ENCODE measurements around the gene APP.
"Not testable (repeated sequence)": the region's sequence is repeated elsewhere in the genome, so short reads cannot be mapped to it uniquely, and the experiment has no call there.

APP gene

GRCh38 chr21:26064506-26064905 is 106.1 kb downstream of the APP start:
- no peak for DNase-seq (ENCODE audit: low read depth)

- no peak for DNase-seq (ENCODE audit: low read depth)
These were observed 109.1 kb downstream of the APP start for GRCh38 chr21:26061437-26061836.

DNA sequence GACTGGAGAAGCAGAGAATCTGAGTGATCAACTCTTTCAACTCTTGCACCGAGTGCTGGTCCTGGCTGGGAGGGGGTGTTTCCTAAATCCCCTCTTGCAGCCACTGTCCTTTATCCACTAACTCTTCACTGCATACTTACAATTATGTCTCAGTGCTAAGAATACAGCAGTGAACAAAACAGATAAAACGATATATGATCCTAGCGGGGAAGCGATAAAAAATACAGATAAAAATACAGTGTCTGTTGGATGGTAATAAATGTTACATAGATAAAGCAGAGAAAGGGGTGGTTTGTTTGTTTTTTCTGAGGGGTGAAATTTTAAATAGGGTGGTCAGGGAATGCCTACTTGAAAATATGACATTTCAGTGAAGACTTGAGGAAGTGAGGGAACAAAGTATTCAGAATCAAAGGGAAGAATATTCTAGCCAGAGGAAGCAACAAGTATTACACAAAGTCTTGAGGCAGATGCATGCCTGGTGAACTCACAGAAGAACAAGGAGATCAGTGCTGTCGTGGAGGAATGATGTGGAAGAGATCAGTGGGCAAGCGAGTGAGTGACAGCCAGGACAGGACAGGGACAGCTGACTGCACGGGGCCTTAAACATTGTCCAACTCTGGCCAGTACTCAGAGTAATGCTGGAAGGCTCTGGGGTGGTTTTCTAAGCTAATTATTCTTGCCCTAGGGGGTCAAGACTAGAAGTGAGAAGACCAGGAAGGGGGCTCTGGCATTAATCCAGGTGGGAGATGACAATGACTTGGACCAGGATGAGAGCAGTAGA is 110.0 kb downstream of the APP start:
- no peak for DNase-seq (ENCODE audit: low read depth)

DNA sequence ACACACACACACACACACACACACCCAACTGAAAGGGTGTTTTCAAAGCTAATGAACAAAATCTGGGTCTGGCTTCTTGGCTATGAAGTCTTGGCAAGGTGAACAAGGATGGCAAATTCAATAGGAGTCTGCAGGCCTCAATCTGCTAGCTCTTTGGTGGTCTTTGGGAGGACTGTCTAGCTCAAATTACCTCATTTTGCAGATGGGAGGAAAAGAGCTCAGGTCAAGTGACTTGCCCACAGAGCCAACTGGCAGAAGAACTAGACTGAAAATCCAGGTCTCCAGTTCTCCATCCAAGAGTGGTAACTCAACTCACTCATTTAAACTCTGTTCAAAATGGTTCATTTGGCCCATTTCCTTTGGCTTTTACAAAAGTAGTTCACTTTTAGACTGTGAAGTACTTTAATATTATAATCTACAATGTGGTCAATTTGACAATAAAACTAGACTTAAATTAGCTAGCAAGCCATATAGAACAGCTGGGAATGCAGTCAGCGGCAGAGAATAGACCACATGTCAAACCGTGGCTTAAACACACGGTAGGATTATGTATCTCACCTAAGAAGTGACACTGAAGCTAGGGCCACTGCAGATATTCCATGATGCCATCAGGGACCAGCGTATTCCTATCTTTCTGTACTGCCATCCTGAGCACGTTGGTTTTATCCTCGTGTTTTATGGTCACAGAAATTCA is 112.9 kb downstream of the APP start:
- DNase-seq (ENCODE audit: low read depth) = no peak

- no peak for DNase-seq (ENCODE audit: low read depth)
These were observed 114.7 kb downstream of the APP start for GRCh38 chr21:26055841-26056264.

GRCh38 chr21:26055010-26055409 is 115.6 kb downstream of the APP start:
- DNase-seq (ENCODE audit: low read depth) = no peak

- no peak for DNase-seq (ENCODE audit: low read depth)
These were observed 118.5 kb downstream of the APP start for GRCh38 chr21:26052057-26052456.

- no peak for DNase-seq (ENCODE audit: low read depth)
These were observed 119.7 kb downstream of the APP start for GRCh38 chr21:26050857-26051256.

DNA sequence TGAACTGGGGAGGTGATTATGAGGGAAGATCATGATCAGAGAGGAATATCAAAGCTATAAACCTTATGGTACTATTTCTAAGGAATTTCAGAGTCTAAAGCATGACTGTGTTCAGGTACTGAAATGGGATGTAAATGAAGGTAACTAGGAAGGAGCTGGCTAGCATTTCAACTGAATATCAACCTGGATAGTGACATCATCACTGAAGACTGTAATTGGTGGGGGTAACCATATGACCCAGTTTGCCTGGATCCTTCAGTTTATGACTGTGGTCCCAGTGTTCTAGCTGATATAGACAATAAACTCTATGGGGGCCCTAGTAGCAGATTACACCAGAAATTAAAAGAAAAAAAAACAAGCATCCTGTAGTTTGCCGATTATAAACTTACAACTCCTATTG is 120.8 kb downstream of the APP start:
- no peak for DNase-seq (ENCODE audit: low read depth)

DNA sequence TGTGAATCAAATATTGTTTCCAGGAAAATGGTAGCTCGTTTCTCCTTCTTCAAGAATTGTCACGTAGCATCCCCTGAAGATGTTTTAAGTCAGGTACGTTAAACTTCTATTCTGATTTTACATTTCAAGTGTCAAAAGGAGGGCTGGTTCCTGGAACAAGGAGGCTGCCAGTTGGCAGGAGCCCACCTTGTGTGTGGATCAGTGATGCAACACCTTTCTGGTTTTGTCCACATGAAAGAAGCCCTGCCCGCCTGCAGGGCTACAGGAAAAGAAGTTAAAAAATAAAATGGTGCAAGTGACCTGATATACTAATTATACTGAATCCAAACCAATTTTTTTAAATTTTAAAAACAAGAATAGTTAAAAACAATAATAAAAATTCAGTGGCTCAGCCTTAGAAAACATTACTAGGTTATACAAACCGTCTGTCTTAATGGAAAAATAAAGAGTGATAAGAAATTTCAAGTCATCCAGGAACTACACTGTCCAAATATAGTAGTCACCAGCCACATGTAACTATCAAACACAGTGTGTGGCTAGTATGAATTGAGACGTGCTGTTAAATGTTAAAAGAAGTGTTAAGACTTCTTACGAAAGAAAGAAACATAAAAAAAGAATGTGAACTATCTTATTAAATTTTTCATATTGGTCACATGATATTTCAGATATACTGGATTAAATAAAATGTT is 123.1 kb downstream of the APP start:
- no peak for DNase-seq (ENCODE audit: low read depth)

- no peak for DNase-seq (ENCODE audit: low read depth)
These were observed 126.7 kb downstream of the APP start for GRCh38 chr21:26043891-26044290.

GRCh38 chr21:26042181-26042876 is 128.2 kb downstream of the APP start:
- no peak for DNase-seq (ENCODE audit: low read depth)

DNA sequence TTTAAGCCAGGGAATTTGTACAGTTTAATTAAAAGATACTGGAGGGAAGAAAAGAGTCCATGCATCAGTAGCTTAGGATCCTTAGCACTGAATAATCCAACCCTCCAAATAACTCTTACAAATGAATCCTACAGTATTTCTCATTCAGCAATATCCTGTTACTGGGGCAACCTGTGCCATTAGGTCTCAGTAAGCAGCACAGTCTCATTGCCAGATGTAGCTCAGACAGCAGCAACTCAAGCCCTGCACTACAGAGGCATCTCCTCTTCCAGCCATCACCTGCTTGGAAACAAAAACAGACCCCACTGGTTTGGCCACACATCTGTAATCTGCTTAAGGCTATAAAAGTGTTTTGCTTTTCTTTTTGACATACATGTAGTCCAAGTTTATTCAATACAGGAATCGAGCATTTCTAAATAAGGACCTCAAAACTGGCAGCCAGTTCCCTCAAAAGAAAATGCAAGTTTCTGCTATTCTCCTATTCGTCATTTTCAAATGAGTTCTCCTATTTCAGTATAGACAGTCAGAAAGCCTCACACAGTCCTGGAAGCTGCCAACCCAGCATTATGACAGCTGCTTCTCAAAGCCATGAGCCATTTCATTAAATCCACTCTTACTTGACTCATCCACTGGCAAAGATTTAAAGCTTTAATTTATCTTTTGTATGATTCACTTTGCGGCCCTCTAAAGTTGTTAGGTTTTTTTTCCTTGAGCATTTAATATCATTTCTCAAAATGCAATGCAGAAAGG is 129.0 kb downstream of the APP start:
- no peak for DNase-seq (ENCODE audit: low read depth)

- DNase-seq (ENCODE audit: low read depth) = no peak
These were observed 133.7 kb downstream of the APP start for GRCh38 chr21:26036916-26037315.

DNA sequence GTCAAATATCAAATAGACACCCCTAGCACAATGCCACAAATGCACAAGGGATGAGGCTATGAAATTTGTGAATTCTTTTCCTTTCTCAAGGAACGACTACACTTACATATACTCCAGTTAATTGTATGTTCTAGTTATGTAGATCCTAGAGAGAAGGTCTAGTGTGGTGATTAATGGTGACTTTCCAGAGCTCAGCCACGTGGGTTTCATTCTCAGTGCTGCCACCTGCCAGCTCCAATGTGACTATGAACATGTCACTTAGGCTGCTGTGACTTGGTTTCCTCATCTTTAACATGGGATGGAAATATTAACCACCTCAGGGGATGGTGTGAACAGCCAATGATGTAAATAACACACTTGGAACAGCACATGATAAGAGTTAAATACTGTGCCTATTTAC is 138.3 kb downstream of the APP start:
- DNase-seq (ENCODE audit: low read depth) = no peak

- no peak for DNase-seq (ENCODE audit: low read depth)
These were observed 142.4 kb downstream of the APP start for GRCh38 chr21:26028183-26028582.

DNA sequence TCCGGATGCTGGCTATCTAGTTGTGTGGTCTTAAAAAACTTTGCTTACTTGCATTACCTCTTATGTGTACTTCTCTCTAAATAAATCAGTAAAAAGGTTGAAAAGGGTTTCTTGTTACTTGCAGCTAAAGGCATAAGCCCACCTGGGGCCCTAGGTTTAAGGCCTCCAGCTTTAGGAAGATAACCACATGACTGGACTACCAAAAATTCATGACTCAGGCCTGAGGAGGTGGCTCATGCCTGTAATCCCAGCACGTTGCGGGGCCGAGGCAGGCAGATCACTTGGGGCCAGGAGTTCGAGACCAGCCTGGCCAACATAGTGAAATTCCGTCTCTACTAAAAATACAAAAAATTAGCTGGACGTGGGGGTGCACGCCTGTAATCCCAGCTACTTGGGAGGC is 142.9 kb downstream of the APP start:
- DNase-seq (ENCODE audit: low read depth) = no peak

DNA sequence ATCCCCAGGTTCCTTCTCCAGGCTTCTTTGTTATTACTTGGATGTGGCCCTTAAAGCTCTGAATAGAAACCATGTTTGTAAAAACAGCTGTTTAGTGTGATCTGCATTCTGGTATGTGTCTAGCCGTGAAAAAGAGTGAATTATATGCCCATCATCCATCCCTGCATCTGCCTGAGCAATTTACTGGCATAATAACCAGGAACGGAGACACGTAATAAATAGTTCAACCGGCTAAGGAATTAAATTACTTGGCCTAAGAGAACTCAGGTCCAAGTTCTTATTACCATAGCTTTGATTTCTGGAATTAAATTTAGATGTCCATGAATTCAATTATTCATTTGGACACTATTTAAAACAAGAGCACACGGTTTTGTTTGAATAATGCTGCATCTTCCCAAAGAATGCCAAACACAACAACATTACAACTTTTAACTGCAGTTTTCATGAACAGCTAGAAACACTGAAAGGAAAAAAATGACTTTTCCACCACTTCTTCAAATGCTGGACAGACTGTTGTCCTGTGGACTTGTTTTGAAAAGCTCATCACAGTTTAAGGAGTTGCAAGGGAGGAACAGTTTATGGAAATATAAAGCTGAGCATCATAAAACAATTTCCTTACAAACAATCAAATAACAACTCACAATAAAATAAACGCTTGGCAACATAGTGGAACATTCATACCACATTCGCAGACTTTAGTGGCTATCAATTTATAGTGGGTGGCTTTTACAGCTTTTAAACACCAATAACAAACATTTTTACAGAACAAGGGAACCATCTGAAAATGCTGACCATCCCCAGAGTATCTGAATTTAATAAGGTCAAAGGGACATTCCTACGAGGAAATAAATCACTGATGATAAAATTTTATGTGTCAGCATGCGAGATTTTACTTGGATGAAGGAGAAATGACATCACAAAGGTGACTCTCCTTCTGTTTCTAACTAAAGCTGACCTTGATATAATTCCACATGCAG is 144.7 kb downstream of the APP start:
- no peak for DNase-seq (ENCODE audit: low read depth)

- not testable (repeated sequence) for DNase-seq (ENCODE audit: low read depth)
These were observed 147.2 kb downstream of the APP start for GRCh38 chr21:26023406-26023805.

DNA sequence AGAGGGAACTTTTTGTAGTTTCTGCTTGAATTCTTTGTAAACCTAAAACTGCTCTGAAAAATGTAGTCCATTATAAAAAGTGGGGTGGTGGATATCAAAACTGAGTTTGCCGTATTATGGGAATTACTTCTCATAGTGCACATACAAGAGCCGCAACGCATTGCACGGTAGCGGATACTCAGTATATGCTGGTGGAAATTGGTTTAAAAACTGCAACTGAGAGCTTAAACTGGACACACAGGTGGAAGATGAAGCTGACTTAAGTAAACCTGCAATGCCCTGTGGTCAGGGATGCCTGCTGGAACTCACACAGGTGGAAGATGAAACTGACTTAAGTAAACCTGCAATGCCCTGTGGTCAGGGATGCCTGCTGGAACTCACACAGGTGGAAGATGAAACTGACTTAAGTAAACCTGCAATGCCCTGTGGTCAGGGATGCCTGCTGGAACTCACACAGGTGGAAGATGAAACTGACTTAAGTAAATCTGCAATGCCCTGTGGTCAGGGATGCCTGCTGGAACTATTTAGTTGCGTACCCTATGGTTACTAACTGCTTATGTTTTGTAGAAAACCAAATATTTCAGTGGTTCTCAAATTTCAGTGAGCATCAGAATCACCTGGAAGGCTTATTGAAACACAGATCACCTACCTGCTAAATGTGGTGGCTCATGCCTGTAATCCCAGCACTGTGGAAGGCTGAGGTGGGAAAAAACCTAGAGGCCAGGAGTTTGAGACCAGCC is 147.8 kb downstream of the APP start:
- DNase-seq (ENCODE audit: low read depth) = not testable (repeated sequence)

All from T follicular helper cell (primary cell).